ENCODE results near the gene PLEKHN1.
A peak's percentile ranks its signal among the peaks of the same experiment; 100 is the strongest.
"Not testable (repeated sequence)": the region's sequence is repeated elsewhere in the genome, so short reads cannot be mapped to it uniquely, and the experiment has no call there.

The PLEKHN1 gene

GRCh38 chr1:974293-974640 is 8.0 kb downstream of the PLEKHN1 start:
- no peak for ATAC-seq
- no peak for DNase-seq

DNA sequence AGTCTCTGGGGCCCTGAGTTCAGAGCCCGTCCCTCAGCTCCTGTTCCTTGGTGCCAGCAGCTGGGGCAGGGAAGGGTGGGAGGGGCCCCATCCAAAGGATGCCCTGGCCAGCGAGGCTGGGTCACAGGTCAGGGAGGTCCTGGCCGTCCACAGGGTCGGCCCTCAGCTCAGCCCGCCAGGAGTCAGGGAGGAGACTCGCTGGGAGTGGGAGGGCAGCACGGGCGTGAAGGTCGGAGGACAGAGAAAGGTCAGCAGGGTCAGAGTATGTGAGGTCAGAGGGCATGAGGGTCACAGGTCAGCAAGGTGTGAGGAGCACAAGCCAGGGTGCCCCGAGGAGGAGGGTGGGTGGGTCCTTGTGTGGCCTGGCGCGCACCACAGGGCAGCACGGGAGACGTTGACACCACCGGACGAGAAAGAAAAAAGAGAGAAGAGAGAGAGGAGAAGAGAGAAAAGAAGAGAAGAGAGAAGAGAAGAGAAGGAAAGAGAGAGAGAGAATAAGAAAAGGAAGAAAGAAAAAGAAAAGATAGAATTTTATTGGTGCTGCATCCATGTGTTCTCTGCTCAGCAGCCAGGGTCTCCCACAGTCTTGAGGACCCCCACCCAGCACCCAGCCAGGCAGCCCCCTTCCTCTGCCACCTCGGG is 8.5 kb downstream of the PLEKHN1 start:
- no peak for ATAC-seq
- no peak for DNase-seq

DNA sequence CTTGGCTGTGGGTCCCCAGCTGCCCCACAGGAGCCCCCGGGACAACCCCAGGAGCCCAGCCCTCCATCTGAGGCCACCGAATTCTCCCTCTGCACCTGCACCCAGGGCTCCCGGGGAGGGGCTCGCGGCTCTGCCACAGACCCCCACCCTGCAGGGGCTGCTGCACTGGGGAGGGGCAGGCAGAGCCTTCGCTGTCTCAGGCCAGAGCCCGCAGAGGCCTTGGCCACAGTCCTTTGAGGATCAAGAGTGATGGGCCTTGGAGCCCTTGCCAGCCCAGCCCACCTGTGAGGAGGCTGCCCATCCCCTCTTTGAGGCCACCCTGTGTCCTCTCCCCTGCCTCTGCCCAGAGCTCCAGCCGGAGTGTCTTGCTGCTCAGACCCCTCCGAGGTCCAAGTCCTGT is 9.1 kb downstream of the PLEKHN1 start:
- DNase-seq = no peak

DNA sequence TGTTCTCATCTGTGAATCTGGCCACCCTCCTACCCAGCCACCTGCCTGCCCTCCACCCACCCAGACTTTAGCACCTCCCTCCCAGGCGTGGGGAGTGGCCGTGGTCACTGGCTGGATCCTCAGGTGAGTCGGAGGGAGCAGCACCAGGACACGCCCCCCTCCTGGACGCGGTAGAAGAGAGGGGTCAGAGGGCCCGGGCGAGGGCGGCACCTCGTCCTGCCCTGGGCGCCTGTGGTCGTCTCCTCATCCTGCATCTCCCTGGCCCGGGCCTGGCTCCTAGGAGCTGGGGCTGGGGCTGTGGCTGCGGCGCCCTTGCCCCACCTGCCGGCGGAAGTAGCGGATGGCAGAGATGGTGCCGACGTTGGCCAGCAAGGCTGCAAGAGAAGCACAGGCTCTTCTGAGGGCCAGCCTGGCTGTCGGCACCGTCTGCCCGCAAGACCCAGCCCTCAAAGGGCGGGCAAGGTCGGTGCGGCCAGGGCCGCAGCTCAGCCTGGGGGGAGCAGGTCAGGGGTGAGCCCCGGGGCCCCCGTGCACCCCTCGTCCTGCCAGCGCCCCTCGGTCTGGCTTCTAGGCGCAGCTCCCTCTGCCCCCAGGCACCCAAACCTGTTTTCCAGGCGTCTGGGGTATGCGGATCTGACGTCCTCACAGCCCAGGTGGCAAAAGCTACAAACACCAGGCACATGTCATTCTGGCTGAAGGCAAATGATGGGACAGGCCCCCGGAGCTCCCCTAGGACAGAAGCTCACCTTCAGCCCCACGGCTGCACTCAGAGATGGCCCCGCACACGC is 9.8 kb downstream of the PLEKHN1 start:
- peak; percentile 60 for DNase-seq
- ATAC-seq = peak; percentile 56

More for the DNA sequence above, 9.1 kb downstream of the PLEKHN1 start:
- ATAC-seq = no peak

DNA sequence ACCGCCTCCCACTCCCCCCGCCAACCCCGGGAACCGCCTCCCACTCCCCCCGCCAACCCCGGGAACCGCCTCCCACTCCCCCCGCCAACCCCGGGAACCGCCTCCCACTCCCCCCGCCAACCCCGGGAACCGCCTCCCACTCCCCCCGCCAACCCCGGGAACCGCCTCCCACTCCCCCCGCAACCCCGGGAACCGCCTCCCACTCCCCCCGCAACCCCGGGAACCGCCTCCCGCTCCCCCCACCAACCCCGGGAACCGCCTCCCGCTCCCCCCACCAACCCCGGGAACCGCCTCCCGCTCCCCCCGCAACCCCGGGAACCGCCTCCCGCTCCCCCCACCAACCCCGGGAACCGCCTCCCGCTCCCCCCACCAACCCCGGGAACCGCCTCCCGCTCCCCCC is 10.5 kb downstream of the PLEKHN1 start:
- ATAC-seq, DNase-seq: not testable (repeated sequence)

DNA sequence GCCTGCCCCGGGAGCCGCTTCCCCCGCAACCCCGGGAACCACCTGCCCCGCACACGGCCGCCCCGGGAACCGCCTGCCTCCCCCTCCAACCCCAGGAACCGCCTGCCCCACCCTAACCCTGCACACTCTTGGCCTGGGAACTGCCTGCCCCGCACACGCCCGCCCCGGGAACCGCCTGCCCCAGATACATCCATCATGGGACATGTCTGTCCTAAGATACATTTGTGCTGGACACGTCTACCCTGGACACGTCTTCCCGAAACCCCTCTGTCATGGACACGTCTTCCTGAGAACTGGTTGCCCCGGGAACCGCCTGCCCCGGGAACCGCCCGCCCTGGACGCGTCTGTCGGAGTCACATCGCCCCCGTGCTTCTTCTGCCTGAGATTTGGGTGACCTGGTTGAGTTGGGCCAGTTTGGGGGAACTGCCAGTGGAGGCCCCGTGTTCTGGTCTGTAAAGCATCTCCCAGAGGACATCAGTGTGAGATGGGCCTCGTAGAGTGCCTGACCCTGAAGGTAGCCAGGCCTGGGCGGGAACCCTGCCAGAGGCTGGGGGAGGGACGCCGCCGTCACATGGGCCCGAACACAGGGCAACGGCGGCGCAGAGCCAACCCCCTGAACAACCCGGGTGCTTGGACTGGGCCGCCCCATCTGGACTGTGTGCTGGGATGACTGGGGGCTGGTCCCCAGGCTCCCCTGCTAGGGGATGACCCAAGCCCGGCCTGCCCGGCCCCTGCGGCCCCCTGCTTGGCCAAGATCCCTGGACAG is 12.0 kb downstream of the PLEKHN1 start:
- DNase-seq = no peak
- no peak for ATAC-seq

DNA sequence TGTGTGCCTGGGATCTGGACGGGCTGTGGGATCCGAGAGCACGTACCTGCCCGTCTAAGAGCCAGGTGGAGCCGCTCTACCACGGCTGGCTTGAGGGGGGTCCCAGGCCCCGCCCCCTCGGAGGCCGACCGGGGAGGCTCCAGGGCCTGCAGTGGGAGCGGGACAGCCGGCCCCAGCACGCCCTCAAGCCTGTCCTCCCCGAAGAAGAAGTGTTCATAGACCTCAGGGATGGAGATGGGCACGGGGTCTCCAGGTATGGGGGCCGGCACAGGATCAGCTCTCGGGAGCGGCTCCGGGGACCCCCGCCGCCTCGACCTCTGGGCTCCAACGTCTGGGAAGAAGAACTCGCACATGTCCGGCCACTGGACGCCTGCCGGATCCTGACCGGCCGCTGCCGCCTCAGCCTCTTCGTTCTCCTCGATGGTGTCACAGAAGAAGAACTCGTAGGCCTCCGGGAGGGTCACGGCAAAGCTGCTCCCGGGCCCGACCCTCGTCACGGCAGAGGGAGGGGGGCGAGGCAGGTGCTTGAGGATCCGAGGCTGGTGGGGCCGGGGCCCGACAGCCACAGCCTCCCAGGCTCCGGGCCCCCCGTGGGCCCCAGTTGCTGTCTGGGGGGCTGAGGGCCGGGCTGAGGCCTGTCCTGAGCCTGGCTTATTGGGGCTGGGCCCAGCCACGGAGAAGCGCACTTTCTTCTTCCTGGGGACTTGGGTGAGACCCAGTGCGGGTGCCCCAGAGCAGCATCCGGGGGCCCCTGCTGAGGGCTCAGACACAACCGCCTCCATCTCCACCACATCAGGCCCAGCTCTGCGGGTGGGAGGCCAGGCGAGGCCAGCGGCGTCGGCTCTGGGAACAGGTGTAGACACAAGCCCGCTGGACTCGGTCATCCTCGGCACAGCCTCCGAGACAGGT is 12.8 kb downstream of the PLEKHN1 start:
- DNase-seq (no peak), ATAC-seq (no peak)

GRCh38 chr1:979744-980072 is 13.4 kb downstream of the PLEKHN1 start:
- ATAC-seq (no peak), DNase-seq (no peak)

DNA sequence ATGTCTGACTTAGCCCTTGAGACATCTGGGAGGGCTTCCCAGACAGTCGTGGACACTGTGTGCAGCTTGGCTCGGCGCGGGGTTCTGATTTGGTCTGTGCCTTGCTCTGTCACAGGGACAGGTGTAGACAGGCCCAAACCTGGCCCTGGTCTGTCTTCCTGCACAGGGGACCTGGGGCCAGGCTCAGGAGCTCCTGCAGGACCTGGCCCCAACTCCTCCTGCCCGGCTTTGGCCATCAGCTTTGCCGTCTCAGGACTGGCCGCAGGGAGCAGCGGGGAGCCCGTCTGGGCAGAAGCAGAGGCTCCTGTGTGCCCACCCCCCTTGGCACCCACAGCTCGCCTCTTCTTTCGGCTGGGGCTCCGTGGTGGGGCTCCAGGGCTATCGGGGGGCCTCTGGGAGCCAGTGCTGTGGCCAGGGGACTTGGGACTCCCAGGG is 13.9 kb downstream of the PLEKHN1 start:
- DNase-seq (no peak), ATAC-seq (no peak)

DNA sequence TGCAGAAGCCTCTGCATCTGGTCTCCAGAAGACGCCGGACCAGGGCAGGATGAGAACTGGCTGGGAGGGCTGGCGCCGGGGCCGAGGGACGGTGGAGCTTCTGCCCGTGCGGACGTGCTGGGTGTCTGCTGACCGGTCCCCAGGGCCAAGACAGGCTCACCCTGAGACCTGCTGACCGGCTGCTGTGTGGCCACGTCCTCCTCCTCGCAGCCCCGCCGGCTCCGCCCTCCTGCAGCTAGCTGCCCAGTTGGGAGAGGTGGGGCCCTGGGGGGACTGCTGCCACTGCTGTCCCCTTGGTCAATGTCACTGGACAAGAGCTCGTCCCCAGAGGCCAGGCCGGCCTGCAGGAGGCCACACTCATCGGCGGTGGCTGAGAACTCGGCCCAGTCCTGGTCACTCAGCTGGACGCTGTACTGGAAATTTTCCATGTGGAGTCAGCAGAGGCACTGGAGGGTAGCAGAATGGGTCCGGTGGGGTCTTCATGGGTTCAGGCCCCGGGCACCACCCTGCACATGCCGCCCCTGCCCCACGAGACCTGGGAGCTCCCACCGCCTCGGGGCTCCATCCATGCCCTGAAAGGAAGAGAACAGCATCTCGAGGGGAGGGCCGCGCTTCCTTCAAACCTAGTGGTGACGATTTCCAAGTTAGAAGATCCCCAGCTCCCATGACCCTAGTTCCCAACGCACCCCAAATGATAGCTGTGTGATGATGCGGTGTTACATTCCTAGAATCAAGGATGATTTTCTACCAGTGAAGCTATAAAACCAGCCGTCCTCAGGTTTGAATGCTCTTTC is 14.5 kb downstream of the PLEKHN1 start:
- ATAC-seq (no peak), DNase-seq (no peak)

DNA sequence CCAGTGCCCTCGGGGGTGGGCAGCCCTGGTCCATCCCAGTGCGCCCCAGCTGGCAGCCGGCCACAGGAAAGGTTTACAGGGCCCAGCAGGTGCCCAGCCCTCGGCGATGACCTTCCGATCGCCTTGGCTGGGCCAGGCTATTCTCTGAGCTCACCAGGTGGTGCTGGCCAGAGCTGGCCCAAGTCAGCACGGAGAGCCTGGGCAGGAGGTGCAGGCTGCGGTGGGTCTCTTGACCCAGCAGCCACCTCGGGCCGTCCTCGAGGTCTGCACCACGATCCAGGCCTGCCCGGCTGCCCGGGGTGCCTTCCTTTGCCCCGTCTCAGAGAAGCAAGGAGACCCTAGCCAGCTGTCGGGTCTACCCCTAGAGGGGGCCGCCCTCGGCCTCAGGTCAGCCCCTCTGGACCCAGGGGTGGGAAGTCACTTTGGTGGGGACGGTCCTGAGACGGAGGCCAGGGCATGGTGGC is 15.2 kb downstream of the PLEKHN1 start:
- DNase-seq (no peak), ATAC-seq (no peak)

GRCh38 chr1:981955-982558 is 15.8 kb downstream of the PLEKHN1 start, which contains the start of gene PERM1:
TSS of gene PERM1 (minus strand) at chr1:982093. CDS start at chr1:981029, 1,064 bp downstream.
- ATAC-seq = no peak

GRCh38 chr1:982765-983436 is 16.6 kb downstream of the PLEKHN1 start:
- DNase-seq = no peak
- no peak for ATAC-seq

More at GRCh38 chr1:981955-982558, 15.8 kb downstream of the PLEKHN1 start, which contains the start of gene PERM1:
- no peak for DNase-seq

DNA sequence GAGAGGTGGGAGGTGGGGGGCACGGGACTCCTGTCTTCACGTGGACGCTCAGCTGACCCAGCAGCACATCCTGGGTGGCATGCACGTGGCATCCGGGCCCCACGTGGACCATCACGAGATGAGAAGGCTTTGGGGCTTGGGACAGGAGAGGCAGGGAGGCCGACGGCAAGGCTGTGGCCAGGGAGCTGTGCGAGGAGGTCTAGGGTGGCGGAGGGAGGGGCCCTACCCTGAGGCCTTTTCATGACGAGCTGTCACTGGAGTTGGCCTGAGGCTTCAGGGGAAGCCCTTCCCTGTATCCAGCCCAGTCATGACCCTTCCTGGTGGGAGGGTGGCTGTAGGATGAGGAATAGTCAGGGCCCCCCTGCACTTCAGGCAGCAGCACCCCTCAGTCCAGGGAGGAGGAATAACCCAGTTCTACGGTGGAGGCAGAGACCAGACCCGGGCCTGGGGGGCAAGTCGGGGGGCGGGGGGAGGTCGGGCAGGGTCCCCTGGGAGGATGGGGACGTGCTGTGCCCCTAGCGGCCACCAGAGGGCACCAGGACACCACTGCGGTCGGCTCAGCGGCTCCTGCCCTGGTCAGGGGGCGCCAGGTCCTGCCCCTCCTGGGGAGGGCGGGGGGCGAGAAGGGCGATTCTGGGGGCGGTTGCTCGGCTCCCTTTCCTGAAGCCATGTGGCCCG is 17.7 kb downstream of the PLEKHN1 start:
- ATAC-seq (peak; percentile 65), DNase-seq (peak; percentile 76)

GRCh38 chr1:984476-984814 is 18.2 kb downstream of the PLEKHN1 start:
- ATAC-seq (no peak), DNase-seq (no peak)

- ATAC-seq = no peak
Observed at GRCh38 chr1:985126-985525, 18.8 kb downstream of the PLEKHN1 start.

GRCh38 chr1:988061-988460 is 21.8 kb downstream of the PLEKHN1 start:
- ATAC-seq = not testable (repeated sequence)

More at GRCh38 chr1:985126-985525, 18.8 kb downstream of the PLEKHN1 start:
- DNase-seq = no peak

DNA sequence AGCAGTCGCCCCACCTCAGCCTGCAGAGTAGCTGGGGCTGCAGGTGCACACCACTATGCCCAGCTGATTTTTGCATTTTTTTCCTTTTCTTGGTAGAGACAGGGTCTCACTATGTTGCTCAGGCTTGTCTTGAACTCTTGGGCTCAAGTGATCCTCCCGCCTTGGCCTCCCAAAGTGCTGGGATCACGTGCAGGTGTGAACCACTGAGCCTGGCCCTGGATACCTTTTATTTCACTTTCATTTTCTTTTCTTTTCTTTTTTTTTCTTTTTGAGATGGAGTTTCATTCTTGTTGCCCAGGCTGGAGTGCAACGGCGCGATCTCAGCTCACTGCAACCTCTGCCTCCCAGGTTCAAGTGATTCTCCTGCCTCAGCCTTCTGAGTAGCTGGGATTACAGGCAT is 25.0 kb downstream of the PLEKHN1 start:
- ATAC-seq, DNase-seq: not testable (repeated sequence)

More at GRCh38 chr1:988061-988460, 21.8 kb downstream of the PLEKHN1 start:
- not testable (repeated sequence) for DNase-seq

DNA sequence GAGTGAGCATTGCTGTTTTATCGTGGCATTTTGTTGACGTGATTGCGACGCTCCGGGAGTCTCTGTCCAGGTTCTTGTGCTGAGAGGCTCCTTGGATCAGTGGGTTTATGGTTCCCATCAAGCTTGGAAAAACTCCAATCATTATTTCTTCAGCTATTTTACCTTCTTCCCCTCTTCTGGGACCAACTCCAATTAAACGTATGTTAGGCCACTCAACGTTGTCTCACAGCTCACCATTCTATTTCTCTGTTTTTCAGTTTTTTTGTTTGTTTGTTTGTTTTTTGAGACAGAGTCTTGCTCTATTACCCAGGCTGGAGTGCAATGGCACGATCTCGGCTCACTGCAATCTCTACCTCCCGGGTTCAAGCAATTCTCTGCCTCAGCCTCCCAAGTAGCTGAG is 25.6 kb downstream of the PLEKHN1 start:
- ATAC-seq = no peak
- DNase-seq = no peak

Measured in stimulated activated naive CD8-positive, alpha-beta T cell treated with anti-CD3 and anti-CD28 coated beads, Interleukin-15, Interleukin-2, amounts not matched to agents 100 U/mL and 50 U/mL, for 24 hours (primary cell).